ENCODE measurements around the gene GC.

GRCh38 chr4:71783972-71784371, at the start of gene GC:
- TF ChIP-seq YY1 (IDR thresholded peaks at IDR 0.05; ENCODE audit: insufficient read depth, insufficient read length) (no peak), SUZ12 (IDR thresholded peaks at IDR 0.05; ENCODE audit: extremely low read depth, insufficient read depth, insufficient read length) (no peak), ZNF274 (IDR thresholded peaks at IDR 0.05; ENCODE audit: low read depth, low read length) (no peak)
